Calu3 (cell line): ENCODE measurements around the gene TRMT5. TPM values are rescaled to one million over a fixed set of nuclear protein-coding genes. Genes with fewer than 3 reads are reported as not detected.

Experiments
- BruUV-seq: library from RNA; stranded (reverse); fragments of 400-500 nt; replicated peaks from 2 replicates; lab custom pipeline; 2021; lab: Mats Ljungman, UMichigan
- CTCF ChIA-PET: fragments of 300-600 bp; sonication (Branson Sonifier 250); formaldehyde crosslinking; loops from one replicate; lab custom pipeline; 2022; ENCODE audit warnings: antibody characterized with exemption; lab: Charles Lee
- DNase-seq: peaks from one replicate; pipeline ENCODE4 v3.0.0; 2022
- H3K27ac Mint-ChIP-seq: one replicate; pipeline ENCODE4 v1.8.0; 2022; ENCODE audit warnings: mixed read lengths; ENCODE audit not compliant: unreplicated experiment
- H3K27me3 Mint-ChIP-seq: one replicate; pipeline ENCODE4 v1.8.0; 2022; ENCODE audit warnings: mixed read lengths; ENCODE audit not compliant: unreplicated experiment
- H3K36me3 Mint-ChIP-seq: one replicate; pipeline ENCODE4 v1.8.0; 2022; ENCODE audit warnings: mild to moderate bottlenecking, moderate library complexity, mixed read lengths; ENCODE audit not compliant: insufficient read depth, unreplicated experiment
- H3K4me1 Mint-ChIP-seq: one replicate; pipeline ENCODE4 v1.8.0; 2022; ENCODE audit warnings: mild to moderate bottlenecking, low read depth, mixed read lengths; ENCODE audit not compliant: unreplicated experiment
- H3K4me3 Mint-ChIP-seq: one replicate; pipeline ENCODE4 v1.8.0; 2022; ENCODE audit warnings: mild to moderate bottlenecking, low read depth, moderate library complexity, mixed read lengths; ENCODE audit not compliant: unreplicated experiment
- H3K9me3 Mint-ChIP-seq: one replicate; pipeline ENCODE4 v1.8.0; 2022; ENCODE audit warnings: low read depth, mixed read lengths; ENCODE audit not compliant: unreplicated experiment
- CTCF ChIP-seq: fragments of 200-600 bp; IDR thresholded peaks from one replicate; pipeline ENCODE4 v1.8.0; 2022; ENCODE audit warnings: antibody characterized with exemption; ENCODE audit not compliant: unreplicated experiment
- intact Hi-C: fragments of 100-400 bp; cut with micrococcal nuclease; formaldehyde crosslinking; loops from one replicate; pipeline ENCODE4 v1.10.0; 2022; ENCODE audit not compliant: unreplicated experiment
- total RNA-seq: library from RNA; stranded (reverse); gene quantifications from 2 replicates; pipeline ENCODE4 v1.2.3, GENCODE V29; 2022

Gene TRMT5
- total RNA-seq, 1 experiment from 2014 or later: 22.8 TPM

GRCh38 chr14:60946773-60947172, 34.1 kb downstream of the TRMT5 start:
- no peak for TF ChIP-seq CTCF
- BruUV-seq: no TSS peak
- CTCF ChIA-PET: no interaction called here

GRCh38 chr14:60945984-60946383, 34.9 kb downstream of the TRMT5 start:
- CTCF ChIA-PET: no interaction called here
- no peak for DNase-seq
- H3K27me3 Mint-ChIP-seq: no peaks in the 10 kb centered on the region
- H3K4me3 Mint-ChIP-seq: no peak overlapping the region
- BruUV-seq: no TSS peak
- no peak for TF ChIP-seq CTCF
- intact Hi-C loops: no loop called here
- no peak overlapping the region for H3K27ac Mint-ChIP-seq
- no peaks in the 10 kb centered on the region for H3K9me3 Mint-ChIP-seq
- no peaks in the 10 kb centered on the region for H3K36me3 Mint-ChIP-seq
- no peaks in the 10 kb centered on the region for H3K4me1 Mint-ChIP-seq

More at GRCh38 chr14:60946773-60947172, 34.1 kb downstream of the TRMT5 start:
- intact Hi-C loops: no loop called here
- H3K9me3 Mint-ChIP-seq: no peaks in the 10 kb centered on the region
- no peaks in the 10 kb centered on the region for H3K27me3 Mint-ChIP-seq
- DNase-seq: no peak
- H3K36me3 Mint-ChIP-seq: no peaks in the 10 kb centered on the region
- H3K4me1 Mint-ChIP-seq: no peaks in the 10 kb centered on the region
- H3K4me3 Mint-ChIP-seq: no peak overlapping the region
- H3K27ac Mint-ChIP-seq: no peak overlapping the region

GRCh38 chr14:60944204-60944603, 36.7 kb downstream of the TRMT5 start:
- H3K9me3 Mint-ChIP-seq: no peaks in the 10 kb centered on the region
- H3K27me3 Mint-ChIP-seq: no peaks in the 10 kb centered on the region
- H3K27ac Mint-ChIP-seq: no peak overlapping the region
- CTCF ChIA-PET: no interaction called here
- no peaks in the 10 kb centered on the region for H3K36me3 Mint-ChIP-seq
- BruUV-seq: no TSS peak
- H3K4me3 Mint-ChIP-seq: no peak overlapping the region
- intact Hi-C loops: no loop called here
- DNase-seq: no peak
- TF ChIP-seq CTCF: no peak
- H3K4me1 Mint-ChIP-seq: no peaks in the 10 kb centered on the region

GRCh38 chr14:60943637-60944032, 37.2 kb downstream of the TRMT5 start:
- Mint-ChIP-seq H3K27me3 (no peaks in the 10 kb centered on the region), H3K27ac (no peak overlapping the region), H3K4me1 (no peaks in the 10 kb centered on the region), H3K4me3 (no peak overlapping the region), H3K9me3 (no peaks in the 10 kb centered on the region), H3K36me3 (no peaks in the 10 kb centered on the region)
- no TSS peak for BruUV-seq
- intact Hi-C loops: no loop called here
- DNase-seq: no peak
- no peak for TF ChIP-seq CTCF
- CTCF ChIA-PET: no interaction called here
